NOMO-1 treated with DMSO at 0.1 percent for 48 hours (cell line): Measurements from ENCODE around the gene MIR17HG.
"Not testable (repeated sequence)": the region's sequence is repeated elsewhere in the genome, so short reads cannot be mapped to it uniquely, and the experiment has no call there.

Experiments
- DNase-seq: peaks from one replicate; lab custom pipeline; 2025; ENCODE audit not compliant: unreplicated experiment; lab: John Stamatoyannopoulos, UW

Gene MIR17HG

GRCh38 chr13:91346850-91347201 lies 661 bp upstream of the MIR17HG start:
- peak; percentile 84 for DNase-seq

DNA sequence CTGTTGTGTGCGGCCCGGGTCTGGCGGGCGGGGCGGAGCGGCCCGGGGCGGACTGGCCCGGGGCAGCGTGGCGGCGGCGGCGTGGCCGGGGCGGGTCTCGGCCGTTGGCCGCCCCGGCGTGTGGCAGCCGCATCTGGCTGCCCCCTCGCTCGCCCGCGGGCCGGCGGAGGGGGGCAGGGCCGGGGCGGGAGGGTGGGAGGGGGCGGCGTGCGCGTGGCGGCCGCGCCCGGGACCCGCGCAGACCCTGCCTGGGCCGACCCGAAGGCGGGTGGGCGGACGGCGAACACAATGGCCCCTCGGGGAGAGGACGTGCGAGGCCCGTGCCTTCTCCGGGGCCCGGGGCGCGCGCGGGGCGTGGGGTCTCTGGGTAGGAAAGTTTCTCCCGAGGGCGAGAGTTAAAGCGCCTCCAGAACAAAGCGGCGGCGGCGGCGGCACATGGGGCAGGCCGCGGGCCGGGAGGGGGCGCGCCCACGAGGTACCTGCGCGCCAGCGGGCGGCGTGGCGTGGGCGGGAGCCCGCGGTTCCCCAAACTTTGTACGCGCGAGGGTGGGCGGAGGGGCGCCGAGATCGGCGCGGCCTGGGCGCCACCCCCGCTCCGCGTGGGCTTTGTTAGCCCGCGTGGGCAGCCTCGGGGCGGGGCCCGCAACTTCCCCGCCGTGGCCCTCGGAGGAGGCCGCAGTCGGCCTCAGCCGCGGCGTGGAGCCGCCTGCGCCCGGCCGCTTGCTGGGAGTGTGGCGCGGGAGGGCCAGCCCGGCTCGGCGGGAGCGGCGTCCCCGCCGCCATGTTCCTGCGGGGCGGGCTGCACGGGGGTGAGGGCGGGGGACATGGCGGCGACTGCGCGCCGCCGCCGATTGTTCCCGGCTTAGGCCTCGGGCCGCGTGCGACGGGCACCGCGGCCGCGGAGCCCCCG lies 764 bp downstream of the MIR17HG start:
- DNase-seq: no peak

- peak; percentile 89 for DNase-seq
Observed at GRCh38 chr13:91348906-91349435, 1.5 kb downstream of the MIR17HG start.

GRCh38 chr13:91349992-91350911 lies 2.8 kb downstream of the MIR17HG start:
- DNase-seq: no peak

GRCh38 chr13:91351123-91351522 lies 3.6 kb downstream of the MIR17HG start:
- no peak for DNase-seq

DNA sequence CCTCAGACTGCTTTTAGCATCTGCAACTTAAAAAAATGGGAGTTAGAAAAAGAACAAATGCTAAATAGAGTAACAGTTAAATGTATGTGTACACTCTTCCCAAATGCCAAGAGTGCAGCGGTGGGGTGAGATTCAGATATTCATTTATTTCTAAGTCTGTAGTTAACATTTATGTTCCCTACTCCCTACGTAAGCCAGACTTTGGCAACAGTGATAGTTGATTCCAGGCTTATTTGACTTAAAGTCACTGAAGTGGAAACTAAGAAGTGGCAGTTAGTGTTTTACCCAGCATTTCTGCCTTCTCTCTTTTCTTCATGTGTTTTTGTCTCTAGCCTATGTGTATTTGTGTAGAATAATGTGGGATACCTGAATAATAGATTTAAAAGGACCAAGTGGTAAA lies 4.5 kb downstream of the MIR17HG start:
- no peak for DNase-seq

DNA sequence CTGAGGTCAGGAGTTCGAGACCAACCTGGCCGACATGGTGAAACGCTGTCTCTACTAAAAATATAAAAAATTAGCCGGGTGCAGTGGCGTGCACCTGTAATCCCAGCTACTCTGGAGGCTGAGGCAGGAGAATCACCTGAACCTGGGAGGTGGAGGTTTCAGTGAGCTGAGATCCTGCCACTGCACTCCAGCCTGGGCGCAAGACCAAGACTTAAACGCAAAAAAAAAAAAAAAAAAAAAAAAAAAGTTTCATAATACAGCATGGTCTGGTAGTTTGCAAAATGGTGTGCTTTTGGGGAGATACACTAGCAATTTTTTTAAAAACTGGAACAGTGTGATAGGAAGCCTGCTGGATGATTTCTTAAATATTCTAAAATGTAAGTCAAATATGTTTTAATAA lies 5.4 kb downstream of the MIR17HG start:
- not testable (repeated sequence) for DNase-seq

- no peak for DNase-seq
Observed at GRCh38 chr13:91353494-91353893, 6.0 kb downstream of the MIR17HG start.

DNA sequence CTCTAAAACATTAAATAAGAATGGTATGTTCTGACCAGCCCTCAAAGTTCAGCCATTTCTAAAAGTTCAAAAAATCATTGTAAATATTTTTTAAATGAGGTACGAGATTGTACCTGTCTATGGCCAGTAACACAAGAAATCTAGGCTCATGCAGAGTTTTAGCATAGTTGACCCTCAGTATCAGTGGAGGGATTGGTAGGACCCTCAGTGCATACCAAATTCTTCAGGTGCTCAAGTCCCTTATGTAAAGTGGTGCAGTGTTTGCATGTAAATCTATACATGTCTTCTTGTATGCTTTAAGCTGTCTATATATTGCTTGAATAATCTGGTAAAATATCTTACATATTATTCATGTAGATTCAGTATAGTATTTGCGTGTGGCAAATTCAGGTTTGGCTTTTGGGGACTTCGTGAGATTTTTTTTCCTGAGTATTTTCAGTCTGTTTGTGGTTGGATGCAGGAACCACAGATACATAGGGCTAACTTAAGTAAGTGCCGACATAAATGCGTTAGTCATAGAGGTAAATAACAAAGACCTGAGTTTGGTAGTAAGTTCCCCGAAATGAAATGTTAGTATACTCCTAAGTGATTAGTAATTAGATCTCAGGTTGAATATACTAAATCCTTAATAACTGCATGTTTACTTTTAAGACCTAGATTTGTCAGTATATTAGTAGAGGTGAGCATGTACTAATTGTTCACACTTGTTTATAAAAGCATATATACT lies 7.8 kb downstream of the MIR17HG start:
- DNase-seq: no peak

DNA sequence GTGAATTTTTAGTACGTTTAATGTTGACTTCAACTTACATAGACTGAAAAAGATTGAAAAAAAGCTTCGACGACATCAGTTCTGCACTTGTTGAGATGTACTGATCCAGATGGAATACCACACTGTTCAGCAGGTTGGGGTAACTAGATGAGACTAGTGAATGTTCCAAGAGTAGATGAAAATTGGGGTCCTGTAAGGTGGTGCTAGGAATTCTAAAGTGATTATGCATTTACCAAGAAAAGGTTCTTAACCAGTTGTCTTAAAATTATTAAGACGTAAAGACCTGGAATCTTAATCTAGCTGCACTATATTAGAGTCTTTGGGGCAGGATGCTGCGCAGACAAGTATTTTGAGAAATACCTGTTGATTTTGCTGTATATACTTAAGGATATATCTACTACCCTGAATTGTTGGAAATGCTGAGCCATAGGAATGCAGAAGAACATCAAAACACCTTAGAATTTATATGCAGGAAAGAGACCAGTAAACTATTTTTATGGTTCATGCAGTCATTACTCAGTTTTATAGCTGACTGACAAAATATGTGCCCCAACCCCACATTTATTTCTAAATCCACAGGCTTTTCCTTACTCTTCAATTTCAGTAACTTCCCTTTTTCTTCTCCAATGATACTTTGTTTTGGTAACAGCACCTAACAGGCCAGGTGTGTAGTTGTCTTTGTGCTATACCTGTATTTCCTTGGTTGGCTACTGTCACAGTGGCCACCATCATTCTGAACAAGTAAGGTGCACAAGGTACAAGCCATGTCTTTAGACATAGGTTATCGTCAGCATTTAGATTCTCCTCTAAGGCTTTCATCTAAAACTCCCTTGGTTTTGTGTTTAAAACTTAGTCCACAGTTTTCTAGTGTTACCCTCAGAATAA lies 8.6 kb downstream of the MIR17HG start:
- no peak for DNase-seq

DNA sequence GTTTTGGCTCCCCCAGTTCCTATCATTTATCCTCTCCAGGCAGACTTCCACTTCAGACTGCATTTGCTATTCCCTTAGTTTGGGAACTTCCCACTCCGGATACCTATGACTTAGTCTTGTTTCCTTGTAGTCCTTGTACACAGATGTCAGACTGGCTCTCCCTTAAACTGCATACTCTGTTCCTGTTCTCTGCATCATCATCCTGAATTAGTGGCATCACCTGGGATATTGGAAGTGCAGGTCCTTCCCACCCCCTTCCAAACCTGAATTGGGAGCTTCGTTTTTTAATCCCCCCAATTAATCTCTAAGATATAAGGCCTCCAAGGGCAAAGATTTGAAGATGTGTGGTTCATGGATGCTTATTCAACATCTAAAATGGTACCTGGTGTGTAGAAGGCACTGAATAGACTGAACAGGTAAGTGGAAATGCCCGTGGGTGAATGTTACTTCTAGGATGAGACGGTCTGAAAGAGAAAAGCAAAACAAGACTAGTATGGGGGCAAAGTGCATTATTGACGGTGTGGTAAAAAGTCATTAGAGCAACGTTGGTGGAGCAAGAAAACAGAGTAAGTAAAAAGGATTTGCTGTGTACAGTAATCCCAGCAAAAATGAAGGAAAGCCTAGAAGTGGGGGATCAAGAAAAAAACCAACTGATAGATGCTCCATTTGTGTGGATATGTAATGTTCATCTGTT lies 9.6 kb downstream of the MIR17HG start:
- no peak for DNase-seq

DNA sequence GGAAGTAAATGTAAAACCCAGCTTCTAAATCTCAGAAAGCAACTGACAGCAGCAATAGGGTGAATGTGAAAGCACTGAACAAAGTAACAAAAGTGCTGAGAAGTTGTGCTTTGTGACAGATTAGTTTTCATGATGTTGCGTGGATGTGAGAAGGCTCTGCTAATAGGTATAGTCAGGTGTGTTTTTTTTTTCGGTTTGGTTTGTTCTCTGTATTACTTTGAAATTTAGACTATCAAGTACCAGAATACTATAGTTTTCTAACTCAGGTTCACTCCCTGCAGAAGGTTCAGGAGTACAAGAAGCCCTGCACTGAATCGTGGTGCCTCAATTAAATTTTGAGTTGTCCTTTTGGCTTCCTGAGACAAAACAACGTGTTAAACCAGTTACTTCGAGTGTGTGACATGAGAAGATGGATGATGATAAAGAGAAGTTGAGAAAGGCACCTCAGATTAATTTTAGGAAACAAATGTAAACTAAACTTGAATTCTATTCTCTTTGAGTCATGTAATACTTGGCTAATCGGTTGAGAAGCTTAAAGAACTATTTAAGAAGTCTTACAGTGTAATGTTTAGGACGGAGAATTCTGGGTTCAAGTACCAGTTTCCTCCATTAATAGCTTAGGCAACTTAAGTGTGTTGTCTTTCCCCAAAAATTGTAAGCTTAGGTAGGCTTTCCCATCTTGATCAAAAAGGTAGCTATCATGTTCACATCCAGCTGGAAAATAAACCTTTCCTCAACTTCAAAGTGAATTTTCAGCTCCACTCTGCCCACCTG lies 10.3 kb downstream of the MIR17HG start:
- no peak for DNase-seq

GRCh38 chr13:91358387-91358782 lies 10.9 kb downstream of the MIR17HG start:
- peak; percentile 71 for DNase-seq

- DNase-seq: no peak
Observed at GRCh38 chr13:91359111-91359510, 11.6 kb downstream of the MIR17HG start.

DNA sequence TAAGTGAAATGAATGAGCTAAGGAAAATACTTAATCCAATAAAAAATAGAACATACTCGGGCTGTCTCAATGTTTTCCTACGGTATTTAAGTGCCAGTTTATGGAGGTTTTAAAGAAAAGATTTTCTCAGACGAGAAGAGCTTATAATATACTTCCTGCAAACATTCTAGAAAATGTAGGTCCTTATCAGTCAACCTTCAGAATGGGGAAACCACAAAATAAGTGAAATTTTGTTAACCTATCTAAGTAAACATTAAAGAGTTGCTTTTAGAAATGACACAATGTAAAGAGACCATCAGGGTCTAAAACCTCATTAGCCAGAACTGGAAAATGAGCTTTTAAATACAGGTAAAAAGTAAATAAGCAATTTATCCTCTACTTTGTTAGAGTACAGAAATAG lies 12.1 kb downstream of the MIR17HG start:
- DNase-seq: no peak

DNA sequence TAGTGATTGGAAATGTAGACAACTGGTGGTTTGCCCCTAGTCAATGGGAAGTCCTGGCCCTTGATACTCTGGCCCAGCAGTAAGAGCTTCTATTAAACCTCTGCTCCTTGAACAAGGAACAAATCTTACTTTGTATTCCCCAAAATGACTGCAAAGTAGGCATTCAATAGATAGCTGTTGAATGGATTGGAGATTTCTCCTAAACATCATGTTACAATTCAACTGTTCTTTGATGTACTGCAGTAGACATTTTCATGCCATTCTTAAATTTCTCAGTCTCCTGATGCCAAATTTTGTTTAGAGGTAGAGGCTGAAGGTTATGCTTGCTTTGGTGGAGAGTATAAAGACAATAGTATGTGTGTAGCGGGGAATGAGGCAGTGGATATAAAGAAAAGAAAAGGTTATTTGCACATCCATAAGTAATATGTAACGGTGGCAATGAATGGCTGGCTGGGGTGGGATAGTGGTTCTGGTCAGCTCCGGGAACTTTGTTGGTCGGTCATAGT lies 12.8 kb downstream of the MIR17HG start:
- DNase-seq: no peak

DNA sequence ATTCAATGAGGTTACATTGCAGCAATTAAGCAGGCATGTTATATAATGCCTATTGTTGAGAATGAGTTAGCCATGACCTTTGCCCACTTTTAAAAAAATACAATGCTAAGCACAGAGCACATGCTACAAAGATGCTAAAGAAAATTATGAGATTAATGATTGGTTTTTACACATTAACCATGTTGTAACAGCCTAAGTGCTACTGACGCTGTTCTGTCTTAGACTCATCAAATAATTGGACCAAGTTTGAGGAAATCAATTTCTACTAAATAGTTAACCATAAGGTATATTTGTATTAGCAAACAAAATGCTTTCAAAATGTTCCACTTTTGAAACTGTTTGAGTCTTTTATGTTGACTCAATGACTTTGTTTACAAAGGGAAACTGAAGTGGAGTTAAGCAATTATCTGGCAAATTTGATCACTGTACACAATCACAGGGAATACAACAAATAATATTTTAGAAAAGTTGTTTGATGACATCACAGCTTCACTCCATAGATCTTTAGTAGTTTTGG lies 14.3 kb downstream of the MIR17HG start:
- DNase-seq: no peak

- DNase-seq: no peak
Observed at GRCh38 chr13:91362908-91363307, 15.4 kb downstream of the MIR17HG start.
